DMS153 (cell line): ENCODE results near the gene STAT3.
"Not testable (repeated sequence)": the region's sequence is repeated elsewhere in the genome, so short reads cannot be mapped to it uniquely, and the experiment has no call there.

Source experiments
- DNase-seq: peaks from one replicate; lab custom pipeline; 2025; lab: John Stamatoyannopoulos, UW

Gene STAT3

GRCh38 chr17:42386777-42387657 is 1.2 kb downstream of the STAT3 start:
- no peak for DNase-seq

GRCh38 chr17:42381898-42382297 is 6.3 kb downstream of the STAT3 start:
- DNase-seq = no peak

GRCh38 chr17:42380935-42381334 is 7.3 kb downstream of the STAT3 start:
- DNase-seq = no peak

DNA sequence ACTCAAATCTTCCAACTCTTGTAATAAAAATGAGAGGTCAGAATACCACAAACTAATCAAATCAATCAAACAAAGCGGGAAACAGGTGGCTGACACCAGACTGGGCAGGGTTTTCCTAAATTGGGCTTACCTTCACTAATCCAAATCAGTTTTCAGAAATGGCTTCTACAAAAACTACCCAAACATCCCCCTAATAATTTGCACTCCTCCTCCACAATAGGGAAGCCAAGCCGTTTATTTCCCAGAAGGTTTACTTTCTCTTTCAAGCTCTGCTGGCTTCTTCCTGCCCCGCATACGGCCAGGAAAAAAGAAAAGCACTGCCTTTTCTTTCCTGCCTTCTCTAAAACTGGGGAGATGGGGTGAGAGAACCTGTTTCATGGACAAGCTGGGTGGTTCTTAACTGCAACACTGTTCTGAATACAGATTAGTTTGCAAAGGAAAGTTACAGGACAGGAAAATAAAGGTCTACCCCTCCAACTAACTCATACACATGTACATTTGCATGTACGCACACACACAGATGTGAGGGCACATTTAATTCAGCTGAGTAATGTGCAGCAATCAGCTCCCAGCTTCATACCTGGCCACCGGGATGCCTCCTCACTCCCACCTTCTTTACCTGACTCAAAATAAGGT is 9.2 kb downstream of the STAT3 start:
- peak; percentile 11 for DNase-seq

DNA sequence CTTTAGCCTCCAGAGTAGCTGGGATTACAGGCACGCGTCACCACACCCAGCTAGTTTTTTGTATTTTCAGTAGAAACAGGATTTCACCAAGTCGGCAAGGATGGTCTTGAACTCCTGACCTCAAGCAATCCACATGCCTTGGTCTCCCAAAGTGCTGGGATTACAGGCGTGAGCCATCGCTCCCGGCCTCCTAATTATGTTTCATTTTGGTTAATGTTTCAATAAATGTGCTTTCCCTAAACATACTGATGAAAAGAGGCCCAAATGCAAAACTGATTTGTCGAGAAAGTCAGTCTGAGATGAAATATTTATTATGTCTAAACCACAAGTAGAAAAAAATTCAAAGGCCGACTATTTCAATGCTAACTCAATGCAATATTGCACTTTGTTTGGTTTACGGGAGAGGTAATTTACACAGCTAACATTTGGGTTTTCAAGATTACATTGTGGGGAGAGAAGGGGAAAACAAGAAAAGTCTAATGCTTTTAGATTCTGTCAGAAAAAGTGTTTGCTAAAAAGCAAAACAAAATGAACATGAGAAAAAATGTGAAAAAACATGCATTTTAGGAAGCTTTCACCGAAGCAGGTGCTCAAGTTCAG is 9.8 kb downstream of the STAT3 start:
- DNase-seq = no peak

- DNase-seq = no peak
These were observed 14.3 kb downstream of the STAT3 start for GRCh38 chr17:42373896-42374295.

DNA sequence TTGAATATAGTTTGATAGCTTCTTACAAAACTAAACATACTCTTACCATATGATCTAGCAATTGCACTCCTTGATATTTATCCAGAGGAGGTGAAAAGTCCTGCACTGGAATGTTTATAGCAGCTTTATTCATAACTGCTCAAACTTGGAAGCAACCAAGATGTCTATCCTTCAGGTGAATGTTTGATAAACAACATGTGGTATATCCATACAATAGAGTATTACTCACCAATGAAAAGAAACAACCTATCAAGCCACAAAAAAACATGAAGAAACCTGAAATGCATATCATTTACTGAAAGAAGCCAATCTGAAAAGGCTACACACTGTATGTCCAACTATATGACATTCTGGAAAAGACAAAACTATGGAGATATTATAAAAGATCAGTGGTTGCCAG is 16.1 kb downstream of the STAT3 start:
- no peak for DNase-seq

DNA sequence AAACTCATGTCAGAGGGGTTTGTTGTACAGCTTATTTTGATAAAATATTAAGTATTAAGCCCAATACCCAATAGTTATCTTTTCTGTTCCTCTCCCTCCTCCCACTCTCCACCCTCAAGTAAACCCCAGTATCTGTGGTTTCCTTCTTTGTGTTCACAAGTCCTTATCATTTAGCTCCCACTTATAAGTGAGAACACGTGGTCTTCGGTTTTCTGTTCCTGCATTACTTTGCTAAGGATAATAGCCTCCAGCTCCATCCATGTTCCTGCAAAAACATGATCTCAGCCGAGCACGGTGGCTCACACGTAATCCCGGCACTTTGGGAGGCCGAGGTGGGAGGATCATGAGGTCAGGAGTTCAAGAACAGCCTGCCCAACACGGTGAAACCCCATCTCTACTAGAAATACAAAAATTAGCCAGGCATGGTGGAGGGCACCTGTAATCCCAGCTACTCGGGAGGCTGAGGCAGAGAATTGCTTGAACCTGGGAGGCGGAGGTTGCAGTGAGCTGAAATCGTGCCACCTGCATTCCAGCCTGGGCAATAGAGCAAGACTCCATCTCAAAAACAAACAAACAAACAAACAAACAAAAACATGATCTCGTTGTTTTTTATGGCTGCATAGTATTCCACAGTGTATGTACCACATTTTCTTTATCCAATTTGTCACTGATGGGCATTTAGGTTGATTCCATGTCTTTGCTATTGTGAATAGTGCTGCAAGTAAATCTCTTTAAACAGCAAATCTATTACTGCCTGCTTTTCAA is 19.3 kb downstream of the STAT3 start:
- not testable (repeated sequence) for DNase-seq

GRCh38 chr17:42368310-42368709 is 19.9 kb downstream of the STAT3 start:
- not testable (repeated sequence) for DNase-seq

- not testable (repeated sequence) for DNase-seq
These were observed 21.8 kb downstream of the STAT3 start for GRCh38 chr17:42366176-42367023.

GRCh38 chr17:42365136-42365535 is 23.1 kb downstream of the STAT3 start:
- DNase-seq = no peak

DNA sequence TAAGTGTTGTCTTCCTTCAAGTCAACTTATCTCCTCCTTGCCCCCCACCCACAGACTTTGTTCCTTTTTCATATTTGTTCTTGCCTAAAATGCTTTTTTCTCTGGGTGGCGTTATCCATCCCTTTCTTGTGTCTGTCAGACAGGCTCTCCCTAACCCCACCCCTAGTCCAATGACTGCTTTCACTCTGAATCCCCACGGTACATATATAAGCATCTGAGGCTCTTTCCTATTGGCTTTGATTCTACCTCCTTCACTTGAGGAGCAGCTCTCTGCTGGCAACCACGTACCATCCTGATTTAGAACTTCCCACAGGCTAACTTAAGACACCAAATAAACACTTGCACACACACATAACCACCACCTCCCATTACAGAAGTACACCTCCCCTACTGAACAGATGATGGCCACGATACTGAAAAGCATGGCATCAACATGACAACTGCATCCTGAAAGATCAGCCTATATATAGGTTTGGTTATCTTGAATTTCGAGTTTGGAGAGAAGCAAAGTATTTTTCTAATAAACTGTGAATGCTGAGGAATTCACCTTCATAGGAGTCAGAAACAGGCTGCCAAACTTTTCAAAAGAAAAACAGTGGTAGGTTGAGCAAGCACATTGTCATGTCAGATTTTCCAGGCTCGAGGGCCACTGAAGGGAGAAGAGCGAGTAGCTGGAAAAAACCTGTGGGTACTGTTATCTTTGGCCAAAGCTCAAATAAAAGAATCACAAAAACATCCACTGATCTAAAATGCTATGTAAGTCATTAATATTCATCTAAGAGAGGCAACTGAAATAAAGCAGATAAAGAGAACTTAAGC is 24.3 kb downstream of the STAT3 start:
- no peak for DNase-seq

DNA sequence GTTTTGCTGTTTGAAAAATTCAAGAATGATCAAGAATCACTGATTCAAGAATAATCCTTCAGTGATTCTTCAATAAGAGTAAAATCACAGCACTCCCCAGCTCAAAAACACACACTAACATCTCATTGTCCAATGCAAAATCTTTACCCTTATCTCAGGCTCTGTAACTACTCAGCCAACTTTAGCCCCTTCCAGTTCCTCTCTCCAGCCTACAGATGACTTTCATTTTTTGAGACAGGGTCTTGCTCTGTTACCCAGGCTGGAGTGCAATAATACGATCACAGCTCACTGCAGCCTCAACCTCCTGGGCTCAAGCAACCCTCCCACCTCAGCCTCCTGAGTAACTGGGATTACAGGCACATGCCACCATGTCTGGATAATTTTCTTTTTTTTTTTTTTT is 25.0 kb downstream of the STAT3 start:
- DNase-seq = no peak

- no peak for DNase-seq
These were observed 25.8 kb downstream of the STAT3 start for GRCh38 chr17:42362245-42362961.

DNA sequence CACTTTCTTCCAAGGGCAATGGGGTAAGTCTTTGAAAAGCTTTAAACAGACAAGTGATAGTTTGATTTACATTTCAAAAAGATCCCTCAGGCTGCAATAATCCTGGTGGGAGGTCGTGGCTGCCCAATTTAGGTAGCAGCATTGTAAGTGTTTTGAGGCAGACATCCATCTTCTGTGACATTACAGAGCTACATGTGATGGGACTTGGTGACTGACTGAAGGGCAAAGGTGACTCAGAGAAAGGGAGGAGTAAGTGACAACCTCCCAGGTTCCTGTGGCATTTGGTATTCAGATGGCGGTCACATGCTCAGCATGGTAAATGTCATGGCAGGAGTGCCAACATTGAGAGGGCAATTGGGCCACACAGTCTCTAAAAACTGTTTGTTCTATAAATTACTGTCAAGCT is 26.5 kb downstream of the STAT3 start:
- DNase-seq = no peak

GRCh38 chr17:42360388-42360787 is 27.9 kb downstream of the STAT3 start:
- not testable (repeated sequence) for DNase-seq

- no peak for DNase-seq
These were observed 29.1 kb downstream of the STAT3 start for GRCh38 chr17:42359133-42359532.

DNA sequence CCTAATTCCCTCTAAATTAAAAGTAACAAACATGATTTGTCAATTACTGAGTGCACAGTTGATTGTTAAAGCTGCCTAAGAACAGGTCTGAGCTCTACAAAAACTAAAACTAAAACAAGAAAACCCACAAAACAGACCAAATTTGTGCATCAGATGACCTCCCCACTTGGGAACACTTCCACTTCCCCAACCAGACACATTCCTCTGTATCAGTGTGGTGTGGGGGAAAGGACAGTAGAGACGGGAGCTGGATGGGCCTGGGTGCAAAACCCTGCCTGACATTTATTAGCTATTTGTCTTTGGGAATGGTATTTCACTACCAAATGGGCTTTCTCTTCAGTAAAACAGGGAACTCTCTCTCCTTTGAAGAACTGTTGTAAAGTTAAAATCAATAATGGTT is 29.8 kb downstream of the STAT3 start:
- DNase-seq = no peak

GRCh38 chr17:42354956-42355843 is 33.0 kb downstream of the STAT3 start:
- DNase-seq = no peak
